ELF-1 (cell line): ENCODE data around the gene SCARF1.

Experiments
- DNase-seq: peaks from one replicate; pipeline ENCODE4 v3.0.0-alpha.2; 2016; ENCODE audit warnings: low read depth, low spot score

The SCARF1 gene

GRCh38 chr17:1604831-1605528 is 40.6 kb downstream of the SCARF1 start:
- peak; percentile 60 for DNase-seq

GRCh38 chr17:1601571-1601970 is 44.0 kb downstream of the SCARF1 start:
- no peak for DNase-seq

- no peak for DNase-seq
Observed at GRCh38 chr17:1598399-1599095, 47.0 kb downstream of the SCARF1 start.

GRCh38 chr17:1597861-1598342 is 47.6 kb downstream of the SCARF1 start:
- DNase-seq: no peak

- DNase-seq: no peak
Observed at GRCh38 chr17:1593630-1593931, 52.0 kb downstream of the SCARF1 start.

GRCh38 chr17:1592751-1593629 is 52.5 kb downstream of the SCARF1 start:
- no peak for DNase-seq

GRCh38 chr17:1591474-1592090 is 54.0 kb downstream of the SCARF1 start:
- DNase-seq: peak; percentile 14

- DNase-seq: no peak
Observed at GRCh38 chr17:1590747-1591473, 54.6 kb downstream of the SCARF1 start.

- DNase-seq: peak; percentile 88
Observed at GRCh38 chr17:1590029-1590746, 55.3 kb downstream of the SCARF1 start.

- DNase-seq: peak; percentile 55
Observed at GRCh38 chr17:1588821-1589585, 56.5 kb downstream of the SCARF1 start.

- DNase-seq: no peak
Observed at GRCh38 chr17:1584167-1584566, 61.4 kb downstream of the SCARF1 start.
